Measurements from ENCODE around the gene POLR2E. TPM values are rescaled to one million over a fixed set of nuclear protein-coding genes. Genes with fewer than 3 reads are reported as not detected.
A peak's percentile ranks its signal among the peaks of the same experiment; 100 is the strongest.

POLR2E gene
- total RNA-seq, 2 donors from 2014 or later = 152 to 169 TPM

DNA sequence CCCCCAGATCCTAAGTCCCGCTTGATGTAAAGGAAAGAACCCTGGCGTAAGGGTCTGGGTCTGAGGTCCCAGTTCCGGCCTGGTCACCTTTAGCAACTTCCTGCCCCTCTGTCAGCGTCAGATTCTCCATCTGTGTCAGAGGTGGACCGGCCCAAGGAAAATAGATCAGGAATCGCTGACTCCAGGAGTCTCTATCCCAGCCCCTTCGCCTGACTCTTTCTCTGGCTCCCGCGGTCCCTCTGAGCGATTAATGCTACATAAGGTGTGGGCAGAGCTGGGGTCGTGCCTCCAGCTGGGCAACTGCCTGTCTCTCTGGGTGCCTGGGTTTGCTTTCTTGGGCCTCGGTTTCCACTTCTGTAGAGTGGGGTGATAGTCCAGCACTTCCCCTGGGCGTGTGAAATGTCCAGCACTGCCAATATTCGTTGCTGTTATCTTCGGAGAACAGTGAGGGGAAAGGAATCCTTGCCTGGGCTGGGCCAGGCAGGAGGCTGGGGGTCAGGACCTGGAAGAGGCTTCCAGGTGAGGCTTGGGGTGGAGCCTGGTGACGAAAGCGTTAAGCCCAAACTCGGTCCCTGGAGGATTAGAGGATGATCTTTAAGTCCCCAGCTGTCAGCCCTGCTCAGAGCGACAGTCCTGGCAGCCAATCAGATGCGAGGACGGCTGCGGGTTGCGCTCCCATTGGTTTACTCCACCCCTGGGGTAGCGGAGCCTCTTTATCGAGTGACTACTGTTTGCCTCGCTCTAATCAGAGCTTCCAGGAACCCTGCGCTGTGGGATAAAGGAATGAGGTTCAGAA is 54.5 kb downstream of the POLR2E start:
- peak overlapping the region; percentile 28 to 43 for H3K4me3 ChIP-seq
- H3K9me3 ChIP-seq = no peaks in the 10 kb centered on the region
- intact Hi-C loops (cut with DNase I) = no loop called here
- H3K27me3 ChIP-seq (replicated peaks; ENCODE audit: insufficient read depth) = no peaks in the 10 kb centered on the region
- H3K36me3 ChIP-seq = no peaks in the 10 kb centered on the region
- H3K27ac ChIP-seq = peak overlapping the region in 1 of 2 donors; percentile 6
- DNase-seq (ENCODE audit: low spot score) = peak; percentile 91
- H3K4me1 ChIP-seq (replicated peaks) = peaks cover 3% of the 10 kb centered on the region
- 4% methylated on average over 27 of the region's 27 CpGs for WGBS
- TF ChIP-seq, protein P1, sequence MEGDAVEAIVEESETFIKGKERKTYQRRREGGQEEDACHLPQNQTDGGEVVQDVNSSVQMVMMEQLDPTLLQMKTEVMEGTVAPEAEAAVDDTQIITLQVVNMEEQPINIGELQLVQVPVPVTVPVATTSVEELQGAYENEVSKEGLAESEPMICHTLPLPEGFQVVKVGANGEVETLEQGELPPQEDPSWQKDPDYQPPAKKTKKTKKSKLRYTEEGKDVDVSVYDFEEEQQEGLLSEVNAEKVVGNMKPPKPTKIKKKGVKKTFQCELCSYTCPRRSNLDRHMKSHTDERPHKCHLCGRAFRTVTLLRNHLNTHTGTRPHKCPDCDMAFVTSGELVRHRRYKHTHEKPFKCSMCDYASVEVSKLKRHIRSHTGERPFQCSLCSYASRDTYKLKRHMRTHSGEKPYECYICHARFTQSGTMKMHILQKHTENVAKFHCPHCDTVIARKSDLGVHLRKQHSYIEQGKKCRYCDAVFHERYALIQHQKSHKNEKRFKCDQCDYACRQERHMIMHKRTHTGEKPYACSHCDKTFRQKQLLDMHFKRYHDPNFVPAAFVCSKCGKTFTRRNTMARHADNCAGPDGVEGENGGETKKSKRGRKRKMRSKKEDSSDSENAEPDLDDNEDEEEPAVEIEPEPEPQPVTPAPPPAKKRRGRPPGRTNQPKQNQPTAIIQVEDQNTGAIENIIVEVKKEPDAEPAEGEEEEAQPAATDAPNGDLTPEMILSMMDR (IDR thresholded peaks at IDR 0.05) = no peak
- TF ChIP-seq POLR2AphosphoS5 (IDR thresholded peaks at IDR 0.05) = peak; percentile 81

DNA sequence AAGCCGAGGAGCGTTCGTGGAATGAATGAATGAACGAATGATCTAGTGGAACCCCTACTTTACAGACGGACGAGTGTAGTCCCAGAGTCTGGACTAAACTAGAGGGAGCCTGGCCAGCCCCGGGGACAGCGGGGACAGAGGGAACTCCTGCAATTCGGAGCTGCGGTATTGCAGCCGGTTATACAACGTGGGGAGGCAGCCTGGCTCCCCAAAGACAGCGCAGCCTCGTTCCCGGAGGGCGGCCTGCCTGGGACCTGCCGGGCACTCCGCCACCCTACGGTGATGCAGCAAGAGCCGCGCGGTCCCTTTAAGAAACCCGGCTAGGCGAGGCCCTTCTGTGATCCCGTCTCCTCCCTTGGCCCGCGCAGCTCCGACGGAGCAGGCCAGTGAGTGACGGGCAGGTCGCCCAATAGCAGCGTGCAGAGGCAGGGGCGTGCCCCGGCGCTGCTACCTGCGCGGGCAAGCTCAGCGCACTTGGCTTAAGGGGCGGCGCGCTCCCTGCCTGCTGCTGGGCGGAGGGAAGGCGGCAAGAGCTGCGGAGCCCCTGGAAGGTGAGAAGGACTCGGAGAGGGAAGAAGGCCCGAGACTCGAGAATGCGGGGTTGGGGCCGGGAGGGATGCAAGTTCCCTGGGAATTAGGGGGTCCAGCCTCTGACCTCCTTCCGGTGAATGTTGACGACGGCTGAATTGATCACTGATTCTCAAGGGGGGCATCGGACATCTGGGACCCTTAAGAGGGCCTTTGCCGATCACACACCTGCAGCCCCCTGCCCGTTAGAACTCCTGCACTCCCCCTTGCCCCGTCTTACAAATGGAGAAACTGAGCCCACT is 55.3 kb downstream of the POLR2E start, which contains the start of gene ABCA7:
Gene ABCA7, plus strand, starts transcription at position 462 of the 830 bp plus-strand sequence. CDS start 1,255 bp downstream, outside the sequence.
- H3K36me3 ChIP-seq = no peaks in the 10 kb centered on the region
- TF ChIP-seq, protein P1 (IDR thresholded peaks at IDR 0.05) = peak in 2 of 4 experiments; percentile 34 to 41
- peak; percentile 99 for TF ChIP-seq POLR2AphosphoS5 (IDR thresholded peaks at IDR 0.05)
- peak; percentile 76 for TF ChIP-seq POLR2A (IDR thresholded peaks at IDR 0.05)
- no peaks in the 10 kb centered on the region for H3K9me3 ChIP-seq
- WGBS = under 1% methylated on average over 50 of the region's 56 CpGs
- peak within 1 kb of the TSS; percentile 28 to 43 for H3K4me3 ChIP-seq
- peaks cover 3% of the 10 kb centered on the region for H3K4me1 ChIP-seq (replicated peaks)
- peak; percentile 98 for DNase-seq (ENCODE audit: low spot score)
- intact Hi-C loops (cut with DNase I) = loop anchor here (10.0 kb wide), 1 partner anchor 205 kb away; the partner anchor contains the start of genes ATP5F1D and MIDN
- H3K27me3 ChIP-seq (replicated peaks; ENCODE audit: insufficient read depth) = no peaks in the 10 kb centered on the region
- H3K27ac ChIP-seq = peak within 1 kb of the TSS in 1 of 2 donors; percentile 6

DNA sequence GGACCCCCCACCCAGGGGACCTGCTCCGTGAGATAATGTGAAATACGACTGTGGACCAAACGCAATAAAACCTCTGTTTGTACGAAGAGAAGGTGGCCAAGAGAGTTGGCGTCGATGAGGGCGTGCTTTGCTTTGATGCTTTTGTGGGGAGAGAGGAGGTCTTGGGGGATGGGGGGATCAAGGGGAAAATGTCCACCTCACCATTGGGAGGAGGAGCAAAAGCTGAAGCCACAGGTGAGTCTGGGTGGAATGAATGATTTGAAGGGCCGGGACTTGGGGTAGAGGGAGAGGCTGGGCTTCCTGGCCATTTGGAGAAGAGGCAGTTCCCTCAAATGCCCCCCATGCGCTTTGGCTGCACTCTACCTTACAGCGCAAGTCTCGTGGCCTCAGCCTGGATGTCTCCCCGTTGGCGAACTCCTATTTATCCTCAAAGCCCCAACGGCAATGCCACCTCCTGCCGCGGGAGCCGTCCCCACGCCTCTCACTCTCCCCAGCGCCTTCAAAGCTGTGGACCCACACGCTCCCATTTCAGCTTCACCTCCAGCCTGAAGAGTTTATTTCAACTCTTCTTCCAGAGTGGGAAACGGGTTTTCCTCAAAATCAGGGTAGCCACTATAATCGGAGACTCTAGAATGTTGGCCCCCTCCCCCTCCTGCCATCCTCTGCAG is 56.1 kb downstream of the POLR2E start:
- Histone ChIP-seq H3K9me3 (no peaks in the 10 kb centered on the region), H3K27me3 (replicated peaks; ENCODE audit: insufficient read depth) (no peaks in the 10 kb centered on the region), H3K36me3 (no peaks in the 10 kb centered on the region), H3K4me3 (no peak overlapping the region), H3K4me1 (replicated peaks) (peaks cover 3% of the 10 kb centered on the region), H3K27ac (peak overlapping the region in 1 of 2 donors; percentile 6)
- 57% methylated on average over 22 of the region's 22 CpGs for WGBS
- no peak for DNase-seq (ENCODE audit: low spot score)
- TF ChIP-seq POLR2AphosphoS5 (IDR thresholded peaks at IDR 0.05) (no peak), POLR2A (IDR thresholded peaks at IDR 0.05) (no peak)
- TF ChIP-seq, protein P1 (IDR thresholded peaks at IDR 0.05) = no peak
- intact Hi-C loops (cut with DNase I) = loop anchor here (10.0 kb wide), 1 partner anchor 206 kb away; the partner anchor contains the start of genes ATP5F1D and MIDN

DNA sequence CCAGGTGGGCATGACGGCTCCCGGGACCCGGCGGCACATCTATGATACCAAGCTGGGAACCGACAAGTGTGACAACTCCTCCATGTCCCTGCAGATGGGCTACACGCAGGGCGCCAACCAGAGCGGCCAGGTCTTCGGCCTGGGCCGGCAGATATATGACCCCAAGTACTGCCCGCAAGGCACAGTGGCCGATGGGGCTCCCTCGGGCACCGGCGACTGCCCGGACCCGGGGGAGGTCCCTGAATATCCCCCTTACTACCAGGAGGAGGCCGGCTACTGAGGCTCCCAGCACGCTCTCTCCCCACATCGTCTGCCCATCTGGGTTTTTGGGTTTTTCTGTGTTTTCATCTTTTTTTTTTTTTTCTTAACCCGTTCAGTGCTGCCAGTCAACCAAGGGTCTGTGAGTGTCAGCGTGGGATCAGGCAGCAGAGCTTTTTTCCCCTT is 57.5 kb downstream of the POLR2E start:
- no peak overlapping the region for H3K27ac ChIP-seq
- H3K4me1 ChIP-seq (replicated peaks) = peaks cover 3% of the 10 kb centered on the region
- 65% methylated on average over 22 of the region's 22 CpGs for whole genome bisulfite sequencing
- peaks cover 2 to 8% of the 10 kb centered on the region in 2 donors for H3K36me3 ChIP-seq
- no peaks in the 10 kb centered on the region for H3K27me3 ChIP-seq (replicated peaks; ENCODE audit: insufficient read depth)
- no peak for TF ChIP-seq POLR2AphosphoS5 (IDR thresholded peaks at IDR 0.05)
- no peak for TF ChIP-seq POLR2A (IDR thresholded peaks at IDR 0.05)
- TF ChIP-seq, protein P1 (IDR thresholded peaks at IDR 0.05) = no peak
- no peak for DNase-seq (ENCODE audit: low spot score)
- no peak overlapping the region for H3K4me3 ChIP-seq
- intact Hi-C loops (cut with DNase I) = loop anchor here (10.0 kb wide), 1 partner anchor 207 kb away; the partner anchor contains the start of genes ATP5F1D and MIDN
- H3K9me3 ChIP-seq = no peaks in the 10 kb centered on the region

Other genes starting within 250 kb of the POLR2E start
- 1 to 10 TPM in 1 of 2 donors, not detected in 1; 1.4 TPM for gene ELANE, start 243.1 kb downstream of the POLR2E start, total RNA-seq
- 100 to 1,000 TPM in 1 of 2 donors, 10 to 100 TPM in 1; 92.2 to 167 TPM for gene CFD, start 235.7 kb downstream of the POLR2E start, total RNA-seq
- gene MED16, start 202.2 kb downstream of the POLR2E start, total RNA-seq = 100 to 1,000 TPM in 1 of 2 donors, 10 to 100 TPM in 1; 65.1 to 114 TPM
- gene RNU6-9, start 201.9 kb downstream of the POLR2E start, total RNA-seq = not detected
- 10 to 100 TPM; 36.9 to 58.7 TPM for gene R3HDM4, start 182.2 kb downstream of the POLR2E start, total RNA-seq
- gene KISS1R, start 178.0 kb downstream of the POLR2E start, total RNA-seq = not detected
- 10 to 100 TPM in 1 of 2 donors, 1 to 10 TPM in 1; 3.8 to 18.7 TPM for gene ARID3A, start 169.3 kb downstream of the POLR2E start, total RNA-seq
- gene WDR18, start 111.0 kb downstream of the POLR2E start, total RNA-seq = 10 to 100 TPM; 35.0 to 94.8 TPM
- under 1 TPM in 1 of 2 donors, not detected in 1; 0.34 TPM for gene GRIN3B, start 95.0 kb downstream of the POLR2E start, total RNA-seq
- 100 to 1,000 TPM; 216 to 377 TPM for gene TMEM259, start 74.3 kb downstream of the POLR2E start, total RNA-seq
- gene RNU6-2, start 73.9 kb downstream of the POLR2E start, total RNA-seq = not detected
- 100 to 1,000 TPM in 1 of 2 donors, 10 to 100 TPM in 1; 82.9 to 101 TPM for gene CNN2, start 68.8 kb downstream of the POLR2E start, total RNA-seq
- 10 to 100 TPM; 16.2 to 25.1 TPM for gene ABCA7, start 55.3 kb downstream of the POLR2E start, total RNA-seq
- gene ARHGAP45, start 28.2 kb downstream of the POLR2E start, total RNA-seq = 10 to 100 TPM in 1 of 2 donors, 1 to 10 TPM in 1; 8.9 to 26.2 TPM
- gene GPX4, start 8.6 kb upstream of the POLR2E start, total RNA-seq = 100 to 1,000 TPM; 577 to 627 TPM
- gene SBNO2, start 78.9 kb upstream of the POLR2E start, total RNA-seq = 10 to 100 TPM; 32.5 to 79.9 TPM
- gene STK11, start 110.4 kb upstream of the POLR2E start, total RNA-seq = 100 to 1,000 TPM in 1 of 2 donors, 10 to 100 TPM in 1; 75.1 to 157 TPM
- 1 to 10 TPM in 1 of 2 donors, under 1 TPM in 1; 0.68 to 4.4 TPM for gene CBARP, start 142.6 kb upstream of the POLR2E start, total RNA-seq
- gene ATP5F1D, start 146.4 kb upstream of the POLR2E start, total RNA-seq = 100 to 1,000 TPM; 109 to 151 TPM
- 10 to 100 TPM; 35.8 to 42.9 TPM for gene MIDN, start 153.2 kb upstream of the POLR2E start, total RNA-seq
- gene CIRBP, start 174.0 kb upstream of the POLR2E start, total RNA-seq = 100 to 1,000 TPM; 753 to 863 TPM
- 10 to 100 TPM; 95.1 to 98.7 TPM for gene FAM174C, start 180.2 kb upstream of the POLR2E start, total RNA-seq
- gene EFNA2, start 190.5 kb upstream of the POLR2E start, total RNA-seq = not detected

All from prostate gland (tissue), 2 donors.